Measurements from ENCODE around the gene ZBED1. TPM values are rescaled to one million over a fixed set of nuclear protein-coding genes. Genes with fewer than 3 reads are reported as not detected.

ZBED1 gene
- polyA plus RNA-seq, 1 donor (not counting 4 experiments of a cell fraction or from before 2014, with no cell fraction given): 9.0 TPM

GRCh38 chrX:2548711-2549423 is 48.1 kb upstream of the ZBED1 start:
- Histone ChIP-seq H3K36me3 (ENCODE audit: control insufficient read depth in 2 of 2, extremely low read depth in 1 of 2, insufficient read depth in 2 of 2, low read length in 2 of 2) (no peaks in the 10 kb centered on the region), H4K20me1 (ENCODE audit: control insufficient read depth, extremely low read depth, insufficient read depth, low read length) (no peaks in the 10 kb centered on the region), H3K9me3 (ENCODE audit: control insufficient read depth, low read depth, low read length) (no peaks in the 10 kb centered on the region), H3K9ac (ENCODE audit: control insufficient read depth, extremely low read depth, insufficient read depth, low read length) (no peak overlapping the region), H3K9me1 (ENCODE audit: control insufficient read depth, extremely low read depth, insufficient read depth, low read length) (no peaks in the 10 kb centered on the region), H3K27ac (ENCODE audit: control insufficient read depth, insufficient read depth, low read length) (no peak overlapping the region), H3K4me3 (ENCODE audit: control insufficient read depth in 2 of 3, extremely low read depth in 1 of 3, insufficient read depth in 2 of 3, low read depth in 1 of 3, low read length in 3 of 3) (no peak overlapping the region), H3K27me3 (ENCODE audit: control insufficient read depth, extremely low read depth, insufficient read depth, low read length) (no peaks in the 10 kb centered on the region), H3K79me2 (ENCODE audit: control insufficient read depth, insufficient read depth, low read length) (no peaks in the 10 kb centered on the region), H2AFZ (ENCODE audit: control insufficient read depth, low read length) (no peak overlapping the region), H3K4me2 (ENCODE audit: control insufficient read depth, extremely low read depth, insufficient read depth, low read depth, low read length) (no peak overlapping the region), H3K4me1 (ENCODE audit: control insufficient read depth, extremely low read depth, insufficient read depth, low read length) (no peaks in the 10 kb centered on the region)
- DNase-seq (ENCODE audit: low read depth, low spot score): no peak
- no peak for FAIRE-seq
- dilution Hi-C loops (cut with MboI; ENCODE audit: extremely low pct_ligation_motif_present, low sequenced_read_pairs): no loop called here
- TF ChIP-seq CTCF (optimal IDR thresholded peaks at IDR 0.05 in 1 of 3, IDR thresholded peaks at IDR 0.05 in 1 of 3, conservative IDR thresholded peaks at IDR 0.05 in 1 of 3; ENCODE audit: extremely low read depth in 1 of 3, insufficient read depth in 2 of 3, low read length in 3 of 3): no peak
- TF ChIP-seq EZH2 (IDR thresholded peaks at IDR 0.05; ENCODE audit: low read length): no peak

- Histone ChIP-seq H2AFZ (ENCODE audit: control insufficient read depth, low read length) (no peak overlapping the region), H3K79me2 (ENCODE audit: control insufficient read depth, insufficient read depth, low read length) (no peaks in the 10 kb centered on the region), H3K36me3 (ENCODE audit: control insufficient read depth in 2 of 2, extremely low read depth in 1 of 2, insufficient read depth in 2 of 2, low read length in 2 of 2) (no peaks in the 10 kb centered on the region), H3K27ac (ENCODE audit: control insufficient read depth, insufficient read depth, low read length) (no peak overlapping the region), H3K4me1 (ENCODE audit: control insufficient read depth, extremely low read depth, insufficient read depth, low read length) (no peaks in the 10 kb centered on the region), H3K9me1 (ENCODE audit: control insufficient read depth, extremely low read depth, insufficient read depth, low read length) (no peaks in the 10 kb centered on the region), H3K4me2 (ENCODE audit: control insufficient read depth, extremely low read depth, insufficient read depth, low read depth, low read length) (no peak overlapping the region), H3K27me3 (ENCODE audit: control insufficient read depth, extremely low read depth, insufficient read depth, low read length) (no peaks in the 10 kb centered on the region), H4K20me1 (ENCODE audit: control insufficient read depth, extremely low read depth, insufficient read depth, low read length) (no peaks in the 10 kb centered on the region), H3K4me3 (ENCODE audit: control insufficient read depth in 2 of 3, extremely low read depth in 1 of 3, insufficient read depth in 2 of 3, low read depth in 1 of 3, low read length in 3 of 3) (no peak overlapping the region), H3K9me3 (ENCODE audit: control insufficient read depth, low read depth, low read length) (no peaks in the 10 kb centered on the region), H3K9ac (ENCODE audit: control insufficient read depth, extremely low read depth, insufficient read depth, low read length) (no peak overlapping the region)
- DNase-seq (ENCODE audit: low read depth, low spot score): no peak
- TF ChIP-seq CTCF (optimal IDR thresholded peaks at IDR 0.05 in 1 of 3, IDR thresholded peaks at IDR 0.05 in 1 of 3, conservative IDR thresholded peaks at IDR 0.05 in 1 of 3; ENCODE audit: extremely low read depth in 1 of 3, insufficient read depth in 2 of 3, low read length in 3 of 3) (no peak), EZH2 (IDR thresholded peaks at IDR 0.05; ENCODE audit: low read length) (no peak)
- dilution Hi-C loops (cut with MboI; ENCODE audit: extremely low pct_ligation_motif_present, low sequenced_read_pairs): no loop called here
- FAIRE-seq: no peak
Observed at GRCh38 chrX:2547736-2548135, 47.0 kb upstream of the ZBED1 start.

Measured in keratinocyte (primary cell).